Endothelial cell of umbilical vein (primary cell): ENCODE data around the gene CAMK2N2. TPM values are rescaled to one million over a fixed set of nuclear protein-coding genes. Genes with fewer than 3 reads are reported as not detected.

Experiments
- BruUV-seq: library from RNA; stranded (reverse); fragments of 400-500 nt; replicated peaks from 2 replicates; lab custom pipeline; 2021; lab: Mats Ljungman, UMichigan
- CTCF ChIA-PET: fragments of 300-600, 350-600 bp; sonication (Branson Sonifier 250); formaldehyde crosslinking; loops from one replicate; lab custom pipeline; 2021; ENCODE audit warnings: antibody characterized with exemption, inconsistent platforms; lab: Charles Lee
- POLR2A ChIA-PET: fragments of 300-600, 350-600 bp; sonication (Branson Sonifier 250); formaldehyde crosslinking; loops from one replicate; lab custom pipeline; 2021; ENCODE audit warnings: antibody characterized with exemption, inconsistent platforms; lab: Charles Lee
- DNase-seq: peaks from one replicate; pipeline ENCODE4 v3.0.0-alpha.2; 2011; ENCODE audit warnings: low read depth, low spot score
- FAIRE-seq: peaks from 2 replicates; lab custom pipeline; 2011; peaks lifted over from hg19 to GRCh38; lab: Jason Lieb, UNC
- H2AFZ ChIP-seq: 2 replicates; pipeline ENCODE4 v1.6.0; 2012; ENCODE audit warnings: low read depth, low read length, control low read depth, inconsistent platforms
- H3K27ac ChIP-seq: 2 replicates; pipeline ENCODE4 v1.5.1; 2011; ENCODE audit warnings: low read depth, mild to moderate bottlenecking, control low read depth, low read length, moderate library complexity; ENCODE audit not compliant: insufficient read depth
- H3K27me3 ChIP-seq, 2 experiments: 2 replicates each; pipeline versions ENCODE4 v1.6.0 to v1.6.1; 2011; ENCODE audit warnings: low read length in 2 of 2, mixed read lengths in 1 of 2; ENCODE audit not compliant: control insufficient read depth in 2 of 2, insufficient read depth in 2 of 2
- H3K36me3 ChIP-seq, 2 experiments: 2 replicates in 1 of 2; 3 replicates in 1 of 2; pipeline ENCODE4 v1.5.1; 2011; ENCODE audit warnings: low read length in 2 of 2, mild to moderate bottlenecking in 1 of 2, moderate library complexity in 1 of 2; ENCODE audit not compliant: control insufficient read depth in 2 of 2, insufficient read depth in 2 of 2; ENCODE audit errors: extremely low read depth in 1 of 2
- H3K4me1 ChIP-seq: 3 replicates; pipeline ENCODE4 v1.5.1; 2011; ENCODE audit warnings: mild to moderate bottlenecking, low read length; ENCODE audit not compliant: control insufficient read depth, insufficient read depth; ENCODE audit errors: extremely low read depth
- H3K4me2 ChIP-seq: 2 replicates; pipeline ENCODE4 v1.6.1; 2011; ENCODE audit warnings: low read length, control low read depth, mixed read lengths; ENCODE audit not compliant: insufficient read depth
- H3K4me3 ChIP-seq, 3 experiments: fragments of 200-600 bp in 1 of 3; sonication (generic), shearing (Covaris generic) in 1 of 3; replicated peaks in 1 of 3; 2 replicates each; pipeline ENCODE4 v1.5.1; 2011 to 2016; ENCODE audit warnings: control low read depth in 3 of 3, low read length in 3 of 3, mild to moderate bottlenecking in 2 of 3, inconsistent platforms in 1 of 3, low read depth in 1 of 3, moderate library complexity in 1 of 3; ENCODE audit not compliant: insufficient read depth in 1 of 3
- H3K79me2 ChIP-seq: 2 replicates; pipeline ENCODE4 v1.6.0; 2012; ENCODE audit warnings: low read length, inconsistent platforms; ENCODE audit not compliant: control insufficient read depth, insufficient read depth
- H3K9ac ChIP-seq: replicated peaks from 2 replicates; pipeline ENCODE3; 2011; ENCODE audit warnings: low read length, control low read depth; ENCODE audit not compliant: insufficient read depth; ENCODE audit errors: extremely low read depth
- H3K9me1 ChIP-seq: replicated peaks from 3 replicates; pipeline ENCODE4 v1.6.0; 2011; ENCODE audit warnings: mild to moderate bottlenecking, low read length; ENCODE audit not compliant: control insufficient read depth, insufficient read depth; ENCODE audit errors: extremely low read depth
- H3K9me3 ChIP-seq: replicated peaks from 2 replicates; pipeline ENCODE4 v1.5.1; 2012; ENCODE audit warnings: low read length, inconsistent platforms; ENCODE audit not compliant: control insufficient read depth, insufficient read depth
- H4K20me1 ChIP-seq: replicated peaks from 2 replicates; pipeline ENCODE3; 2011; ENCODE audit warnings: mild to moderate bottlenecking, low read length; ENCODE audit not compliant: control insufficient read depth, insufficient read depth; ENCODE audit errors: extremely low read depth
- EZH2 ChIP-seq: IDR thresholded peaks from 2 replicates; pipeline ENCODE4 v1.6.1; 2012; ENCODE audit warnings: borderline replicate concordance, low read depth, mild to moderate bottlenecking, moderate library complexity, low read length, inconsistent platforms; ENCODE audit not compliant: severe bottlenecking
- FOS ChIP-seq: IDR thresholded peaks from 2 replicates; pipeline ENCODE4 v1.6.1; 2011; ENCODE audit warnings: mild to moderate bottlenecking, low read length, moderate library complexity, borderline replicate concordance; ENCODE audit not compliant: insufficient read depth
- GATA2 ChIP-seq: IDR thresholded peaks from 2 replicates; pipeline ENCODE4 v1.7.0; 2011; ENCODE audit warnings: low read depth, mild to moderate bottlenecking, moderate library complexity, mixed read lengths, low read length; ENCODE audit not compliant: insufficient read length, insufficient read depth
- JUN ChIP-seq: IDR thresholded peaks from 2 replicates; pipeline ENCODE4 v1.6.1; 2011; ENCODE audit warnings: borderline replicate concordance, low read depth; ENCODE audit not compliant: insufficient read length, insufficient read depth
- MYC ChIP-seq: IDR thresholded peaks from one replicate; pipeline ENCODE4 v1.6.1; 2011; ENCODE audit warnings: mild to moderate bottlenecking, low read depth, low read length
- POLR2A ChIP-seq: IDR thresholded peaks from 2 replicates; pipeline ENCODE4 v1.6.1; 2012; ENCODE audit warnings: low read depth, mild to moderate bottlenecking, control low read depth, low read length
- POLR2AphosphoS5 ChIP-seq: IDR thresholded peaks from 2 replicates; pipeline ENCODE4 v1.6.1; 2012; ENCODE audit warnings: low read depth, mild to moderate bottlenecking, control low read depth, low read length, moderate library complexity; ENCODE audit not compliant: insufficient read depth
- dilution Hi-C: fragments of 300-500 bp; cut with MboI; formaldehyde crosslinking; loops from one replicate; pipeline ENCODE4 v1.15.0; 2019; ENCODE audit warnings: low sequenced_read_pairs; ENCODE audit not compliant: extremely low pct_ligation_motif_present
- intact Hi-C: fragments of 100-400 bp; cut with micrococcal nuclease; formaldehyde crosslinking; loops from one replicate; pipeline ENCODE4 v1.10.0; 2022
- polyA plus RNA-seq, 4 experiments: library from polyadenylated mRNA; depleted of rRNA in 3 of 4; stranded (reverse) in 3 of 4; unstranded in 1 of 4; fragments of >200 nt; gene quantifications; 2 replicates each; pipeline versions ENCODE4 v1.2.1 to v1.2.3, GENCODE V29; 2011 to 2012; ENCODE audit warnings: missing spikeins in 1 of 4
- total RNA-seq: library from RNA; stranded (reverse); gene quantifications from 2 replicates; pipeline ENCODE4 v1.2.3, GENCODE V29; 2021
- TF ChIP-seq, protein P1 (sequence below): IDR thresholded peaks from 2 replicates; pipeline ENCODE4 v1.6.1; 2011; ENCODE audit not compliant: insufficient read depth, insufficient read length
- TF ChIP-seq, protein P2 (sequence below), 2 donors: IDR thresholded peaks; 1 replicate in 1 of 2; 2 replicates in 1 of 2; pipeline ENCODE4 v1.5.1; 2011; ENCODE audit warnings: low read length in 2 of 2, mild to moderate bottlenecking in 2 of 2, moderate library complexity in 2 of 2, control low read depth in 1 of 2, inconsistent platforms in 1 of 2, low read depth in 1 of 2; ENCODE audit not compliant: insufficient read depth in 1 of 2; ENCODE audit errors: extremely low read depth in 1 of 2

Gene CAMK2N2
- total and polyA plus RNA-seq, 2 donors (not counting 3 experiments of a cell fraction or from before 2014, with no cell fraction given) = 0.11 TPM; not detected in 1

DNA sequence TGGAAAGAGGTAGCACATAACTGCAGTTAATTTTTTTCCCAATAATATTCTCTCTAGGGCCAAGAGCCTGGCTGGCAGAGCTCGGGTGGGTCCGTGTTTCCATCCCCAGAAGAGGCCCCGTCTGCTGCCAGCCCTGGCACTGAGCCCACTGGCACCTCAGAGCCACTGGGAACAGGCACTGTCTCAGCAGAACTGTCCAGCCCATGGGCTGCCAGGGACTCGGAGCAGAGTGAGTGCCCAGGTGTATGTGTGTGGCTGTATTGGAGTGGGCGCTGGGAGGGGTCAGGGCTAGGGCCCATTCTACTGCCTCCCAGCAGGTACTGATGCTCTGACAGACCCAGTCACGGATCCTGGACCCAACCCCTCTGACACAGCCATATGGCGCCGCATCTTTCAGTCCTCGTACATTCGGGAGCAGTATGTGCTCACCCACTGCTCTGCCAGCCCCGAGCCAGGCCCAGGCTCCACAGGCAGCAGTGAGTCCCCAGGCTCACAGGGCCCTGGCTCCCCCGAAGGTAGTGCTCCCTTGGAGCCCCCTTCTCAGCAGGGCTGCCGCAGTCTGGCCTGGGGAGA lies 23.0 kb downstream of the CAMK2N2 start:
- Histone ChIP-seq H3K4me2 (no peak overlapping the region), H3K27me3 (no peaks in the 10 kb centered on the region), H3K9me3 (no peaks in the 10 kb centered on the region), H3K9ac (no peak overlapping the region), H3K9me1 (no peaks in the 10 kb centered on the region), H3K4me1 (no peaks in the 10 kb centered on the region), H3K79me2 (no peaks in the 10 kb centered on the region), H3K36me3 (peaks cover 0 to 7% of the 10 kb centered on the region in 2 experiments), H2AFZ (no peak overlapping the region), H3K4me3 (no peak overlapping the region), H3K27ac (no peak overlapping the region), H4K20me1 (no peaks in the 10 kb centered on the region)
- TF ChIP-seq EZH2 = no peak
- no peak for TF ChIP-seq FOS
- TF ChIP-seq MYC = no peak
- no peak for TF ChIP-seq POLR2AphosphoS5
- TF ChIP-seq, protein P1, sequence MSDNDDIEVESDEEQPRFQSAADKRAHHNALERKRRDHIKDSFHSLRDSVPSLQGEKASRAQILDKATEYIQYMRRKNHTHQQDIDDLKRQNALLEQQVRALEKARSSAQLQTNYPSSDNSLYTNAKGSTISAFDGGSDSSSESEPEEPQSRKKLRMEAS = no peak
- no peak for TF ChIP-seq POLR2A
- TF ChIP-seq GATA2 = no peak
- TF ChIP-seq, protein P2, sequence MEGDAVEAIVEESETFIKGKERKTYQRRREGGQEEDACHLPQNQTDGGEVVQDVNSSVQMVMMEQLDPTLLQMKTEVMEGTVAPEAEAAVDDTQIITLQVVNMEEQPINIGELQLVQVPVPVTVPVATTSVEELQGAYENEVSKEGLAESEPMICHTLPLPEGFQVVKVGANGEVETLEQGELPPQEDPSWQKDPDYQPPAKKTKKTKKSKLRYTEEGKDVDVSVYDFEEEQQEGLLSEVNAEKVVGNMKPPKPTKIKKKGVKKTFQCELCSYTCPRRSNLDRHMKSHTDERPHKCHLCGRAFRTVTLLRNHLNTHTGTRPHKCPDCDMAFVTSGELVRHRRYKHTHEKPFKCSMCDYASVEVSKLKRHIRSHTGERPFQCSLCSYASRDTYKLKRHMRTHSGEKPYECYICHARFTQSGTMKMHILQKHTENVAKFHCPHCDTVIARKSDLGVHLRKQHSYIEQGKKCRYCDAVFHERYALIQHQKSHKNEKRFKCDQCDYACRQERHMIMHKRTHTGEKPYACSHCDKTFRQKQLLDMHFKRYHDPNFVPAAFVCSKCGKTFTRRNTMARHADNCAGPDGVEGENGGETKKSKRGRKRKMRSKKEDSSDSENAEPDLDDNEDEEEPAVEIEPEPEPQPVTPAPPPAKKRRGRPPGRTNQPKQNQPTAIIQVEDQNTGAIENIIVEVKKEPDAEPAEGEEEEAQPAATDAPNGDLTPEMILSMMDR (IDR thresholded peaks at IDR 0.05; ENCODE audit: extremely low read depth in 1 of 2, insufficient read depth in 1 of 2, low read depth in 1 of 2, low read length in 2 of 2) = no peak
- no peak for TF ChIP-seq JUN
- intact Hi-C loops = no loop called here
- ChIA-PET CTCF (interaction anchor here (1.3 to 8.1 kb wide), 3 partner anchors 11 to 341 kb away, joined by 5 to 98 read pairs (median 54); partner anchors contain the start of gene VWA5B2), POLR2A (no interaction called here)
- dilution Hi-C loops = no loop called here
- DNase-seq (no peak), FAIRE-seq (no peak)
- BruUV-seq = no TSS peak
